PC-3 (cell line): ENCODE measurements around the gene MGAT2. TPM values are rescaled to one million over a fixed set of nuclear protein-coding genes. Genes with fewer than 3 reads are reported as not detected.
A peak's percentile ranks its signal among the peaks of the same experiment; 100 is the strongest.
"Not testable (repeated sequence)": the region's sequence is repeated elsewhere in the genome, so short reads cannot be mapped to it uniquely, and the experiment has no call there.

Source experiments
- ATAC-seq: fragments of 200-7000 bp; cut with Tn5 transposase; 2 replicates; pipeline ENCODE4 v1.9.1; 2020; ENCODE audit warnings: mild to moderate bottlenecking, moderate library complexity
- BruUV-seq: library from RNA; stranded (reverse); fragments of 400-500 nt; replicated peaks from 2 replicates; lab custom pipeline; 2021; lab: Mats Ljungman, UMichigan
- CTCF ChIA-PET: fragments of 300-600 bp; sonication (Branson Sonifier 250); formaldehyde crosslinking; loops from one replicate; lab custom pipeline; 2022; ENCODE audit warnings: antibody characterized with exemption; lab: Charles Lee
- POLR2A ChIA-PET: fragments of 300-600 bp; sonication (Branson Sonifier 250); formaldehyde crosslinking; loops from one replicate; lab custom pipeline; 2022; ENCODE audit warnings: antibody characterized with exemption; ENCODE audit not compliant: unreplicated experiment; lab: Charles Lee
- DNase-seq: peaks from one replicate; pipeline ENCODE4 v3.0.0-alpha.2; 2015
- H2AFZ ChIP-seq: fragments of 300-600 bp; sonication (generic); 2 replicates; pipeline ENCODE4 v1.6.0; 2016; ENCODE audit warnings: antibody characterized with exemption, low read length
- H3F3A ChIP-seq: fragments of 300-600 bp; sonication (generic); one replicate; pipeline ENCODE4 v1.6.0; 2017; ENCODE audit warnings: antibody characterized with exemption, low read length, control low read depth, mild to moderate bottlenecking; ENCODE audit not compliant: unreplicated experiment
- H3K27ac ChIP-seq: fragments of 300-600 bp; sonication (generic); 2 replicates; pipeline ENCODE4 v1.5.1; 2016; ENCODE audit warnings: mild to moderate bottlenecking, low read length
- H3K27me3 ChIP-seq: fragments of 300-600 bp; sonication (generic); 2 replicates; pipeline ENCODE4 v1.6.1; 2016; ENCODE audit warnings: low read length, mixed read lengths
- H3K36me3 ChIP-seq: fragments of 300-600 bp; sonication (generic); 2 replicates; pipeline ENCODE4 v1.6.1; 2016; ENCODE audit warnings: low read depth, mixed run types, low read length, mixed read lengths
- H3K4me1 ChIP-seq: fragments of 300-600 bp; sonication (generic); 2 replicates; pipeline ENCODE4 v1.5.1; 2016; ENCODE audit warnings: low read length; ENCODE audit not compliant: insufficient read depth
- H3K4me2 ChIP-seq: fragments of 300-600 bp; sonication (generic); 2 replicates; pipeline ENCODE4 v1.6.0; 2016; ENCODE audit warnings: low read length
- H3K4me3 ChIP-seq: fragments of 300-600 bp; sonication (generic); 2 replicates; pipeline ENCODE4 v1.5.1; 2016; ENCODE audit warnings: mild to moderate bottlenecking, low read length, mixed read lengths
- H3K79me2 ChIP-seq: fragments of 300-600 bp; sonication (generic); 2 replicates; pipeline ENCODE4 v1.6.1; 2017; ENCODE audit warnings: low read length, mixed read lengths
- H3K9ac ChIP-seq: fragments of 300-600 bp; sonication (generic); 2 replicates; pipeline ENCODE4 v1.6.0; 2016; ENCODE audit warnings: mild to moderate bottlenecking, low read length
- H3K9me2 ChIP-seq: fragments of 300-600 bp; sonication (generic); replicated peaks from 2 replicates; pipeline ENCODE4 v1.6.1; 2016; ENCODE audit warnings: mixed run types, low read length, mixed read lengths
- H3K9me3 ChIP-seq: fragments of 300-600 bp; sonication (generic); 2 replicates; pipeline ENCODE4 v1.6.1; 2016; ENCODE audit warnings: low read length, mixed read lengths
- H4K20me1 ChIP-seq: fragments of 300-600 bp; sonication (generic); 2 replicates; pipeline ENCODE4 v1.6.1; 2016; ENCODE audit warnings: low read length, mixed read lengths
- CTCF ChIP-seq: fragments of 300-600 bp; sonication (generic); conservative IDR thresholded peaks from 2 replicates; pipeline ENCODE4 v1.5.1; 2017; ENCODE audit warnings: antibody characterized with exemption, low read depth, mild to moderate bottlenecking, low read length
- EZH2 ChIP-seq: fragments of 300-600 bp; sonication (generic); IDR thresholded peaks from one replicate; pipeline ENCODE4 v1.6.1; 2017; ENCODE audit warnings: antibody characterized with exemption, mild to moderate bottlenecking, low read length; ENCODE audit not compliant: unreplicated experiment
- EZH2phosphoT487 ChIP-seq: fragments of 300-600 bp; sonication (generic); IDR thresholded peaks from 2 replicates; pipeline ENCODE4 v1.6.1; 2018; ENCODE audit warnings: mild to moderate bottlenecking, antibody characterized with exemption, low read length, borderline replicate concordance
- intact Hi-C: fragments of 100-400 bp; cut with micrococcal nuclease; formaldehyde crosslinking; loops from 2 replicates; pipeline ENCODE4 v1.9.0; 2023
- total RNA-seq: library from RNA; depleted of rRNA; stranded (reverse); fragments of >200 nt; gene quantifications from 2 replicates; pipeline ENCODE4 v1.2.3, GENCODE V29; 2014

Gene MGAT2
- total RNA-seq, 1 experiment from 2014 or later: 39.5 TPM

- Histone ChIP-seq H3K36me3 (peaks cover 19% of the 10 kb centered on the region), H3K4me3 (no peak overlapping the region), H3K9me2 (no peaks in the 10 kb centered on the region), H3K4me2 (no peak overlapping the region), H3K27ac (no peak overlapping the region), H3K27me3 (no peaks in the 10 kb centered on the region), H3F3A (peaks cover 3% of the 10 kb centered on the region), H3K9ac (no peak overlapping the region), H4K20me1 (peaks cover 15% of the 10 kb centered on the region; the same call in 1 of the 2 replicates), H2AFZ (no peak overlapping the region), H3K4me1 (peaks cover 19% of the 10 kb centered on the region), H3K9me3 (no peaks in the 10 kb centered on the region), H3K79me2 (peaks cover 54% of the 10 kb centered on the region)
- BruUV-seq: no TSS peak
- DNase-seq: no peak
- no peak for ATAC-seq
- ChIA-PET CTCF (no interaction called here), POLR2A (no interaction called here)
- TF ChIP-seq EZH2phosphoT487: no peak
- TF ChIP-seq CTCF: no peak
- TF ChIP-seq EZH2: no peak
- intact Hi-C loops: no loop called here
Observed at GRCh38 chr14:49615776-49616175, 4.8 kb upstream of the MGAT2 start.

GRCh38 chr14:49617852-49618519, 2.6 kb upstream of the MGAT2 start:
- H3K4me3 ChIP-seq: 0 out of 2 replicates have a peak overlapping the region, but pooled peaks have one; percentile 92
- no peak overlapping the region for H3K27ac ChIP-seq
- intact Hi-C loops: no loop called here
- POLR2A ChIA-PET: no interaction called here
- CTCF ChIA-PET: interaction anchor here (1.0 kb wide), 1 partner anchor 156 kb away, joined by 3 read pairs; no protein-coding TSS in a partner anchor
- peak overlapping the region; percentile 96 for H3K4me2 ChIP-seq
- ATAC-seq (no peak), DNase-seq (no peak)
- peaks cover 3% of the 10 kb centered on the region for H3F3A ChIP-seq
- no peak overlapping the region for H3K9ac ChIP-seq
- no peak overlapping the region for H2AFZ ChIP-seq
- H3K79me2 ChIP-seq: peaks cover 61% of the 10 kb centered on the region
- H3K4me1 ChIP-seq: peaks cover 29% of the 10 kb centered on the region
- no peak for TF ChIP-seq EZH2
- no peak for TF ChIP-seq CTCF
- no peak for TF ChIP-seq EZH2phosphoT487
- H3K27me3 ChIP-seq: no peaks in the 10 kb centered on the region
- H3K9me3 ChIP-seq: no peaks in the 10 kb centered on the region
- no TSS peak for BruUV-seq
- peaks cover 31% of the 10 kb centered on the region for H4K20me1 ChIP-seq
- H3K9me2 ChIP-seq: no peaks in the 10 kb centered on the region
- H3K36me3 ChIP-seq: peaks cover 19% of the 10 kb centered on the region

GRCh38 chr14:49619273-49619672, 1.3 kb upstream of the MGAT2 start:
- H3K9me3 ChIP-seq, H2AFZ ChIP-seq, H3K27ac ChIP-seq, ATAC-seq, BruUV-seq, H3K27me3 ChIP-seq, intact Hi-C loops, DNase-seq, H3K9me2 ChIP-seq, H3F3A ChIP-seq, CTCF ChIA-PET: not testable (repeated sequence)
- POLR2A ChIA-PET: interaction anchor here (1.7 kb wide), 1 partner anchor 15 kb away, joined by 18 read pairs; no protein-coding TSS in a partner anchor
- peak overlapping the region; percentile 92 for H3K4me3 ChIP-seq
- peak overlapping the region; percentile 92 for H3K9ac ChIP-seq
- H3K4me1 ChIP-seq: peaks cover 42% of the 10 kb centered on the region
- H3K36me3 ChIP-seq: peaks cover 19% of the 10 kb centered on the region
- peak overlapping the region; percentile 96 for H3K4me2 ChIP-seq
- H3K79me2 ChIP-seq: peaks cover 74% of the 10 kb centered on the region
- H4K20me1 ChIP-seq: peaks cover 31% of the 10 kb centered on the region
